HepG2 (cell line): Measurements from ENCODE around the gene PPP6R2. TPM values are rescaled to one million over a fixed set of nuclear protein-coding genes. Genes with fewer than 3 reads are reported as not detected.

Source experiments
- ARHGAP35 ChIP-seq: sonication (generic); formaldehyde crosslinking; IDR thresholded peaks from 2 replicates; pipeline ENCODE4 v1.9.0; 2022; ENCODE audit warnings: mild to moderate bottlenecking, inconsistent platforms, moderate library complexity, missing genetic modification reagents, borderline replicate concordance
- BRD4 ChIP-seq: sonication (generic); formaldehyde crosslinking; IDR thresholded peaks from 2 replicates; pipeline ENCODE4 v1.4.0; 2020; ENCODE audit warnings: missing genetic modification reagents
- CBX1 ChIP-seq: IDR thresholded peaks from one replicate; pipeline ENCODE4 v1.6.1; 2016; ENCODE audit warnings: antibody characterized with exemption, low read depth
- DMAP1 ChIP-seq: IDR thresholded peaks from 2 replicates; pipeline ENCODE4 v1.6.1; 2016
- ETV5 ChIP-seq: IDR thresholded peaks from 2 replicates; pipeline ENCODE4 v1.6.1; 2018; ENCODE audit warnings: missing biosample characterization, missing genetic modification reagents, inconsistent platforms, borderline replicate concordance
- KDM4B ChIP-seq: sonication (generic); formaldehyde crosslinking; IDR thresholded peaks from 2 replicates; pipeline ENCODE4 v1.4.0; 2020; ENCODE audit warnings: missing genetic modification reagents
- KDM6A ChIP-seq: IDR thresholded peaks from 2 replicates; pipeline ENCODE4 v1.6.1; 2016; ENCODE audit warnings: low read depth
- MEIS2 ChIP-seq: sonication (generic); formaldehyde crosslinking; IDR thresholded peaks from 2 replicates; pipeline ENCODE4 v1.9.0; 2021; ENCODE audit warnings: mild to moderate bottlenecking, missing genetic modification reagents
- SAP130 ChIP-seq: IDR thresholded peaks from 2 replicates; pipeline ENCODE4 v1.6.1; 2016; ENCODE audit warnings: low read depth
- STAG1 ChIP-seq: sonication (generic); formaldehyde crosslinking; IDR thresholded peaks from 2 replicates; pipeline ENCODE4 v1.4.0; 2020; ENCODE audit warnings: missing genetic modification reagents
- TEAD3 ChIP-seq: optimal IDR thresholded peaks from 2 replicates; pipeline ENCODE3; 2016; ENCODE audit warnings: borderline replicate concordance
- YY1 ChIP-seq: IDR thresholded peaks from 2 replicates; pipeline ENCODE4 v1.6.1; 2011; ENCODE audit warnings: low read length, low read depth, moderate library complexity, mild to moderate bottlenecking; ENCODE audit not compliant: insufficient read depth, insufficient replicate concordance
- ZBTB40 ChIP-seq, 2 experiments: fragments of 450-650 bp in 1 of 2; sonication (generic) in 1 of 2; formaldehyde crosslinking in 1 of 2; IDR thresholded peaks; 2 replicates each; pipeline versions ENCODE4 v1.6.1 to v1.8.0; 2016 to 2022; ENCODE audit warnings: antibody characterized with exemption in 1 of 2, mild to moderate bottlenecking in 1 of 2, missing genetic modification reagents in 1 of 2
- ZNF256 ChIP-seq: sonication (generic); formaldehyde crosslinking; conservative IDR thresholded peaks from 2 replicates; pipeline ENCODE4 v1.4.0; 2020; ENCODE audit warnings: missing genetic modification reagents
- ZNF280B ChIP-seq: sonication (generic); formaldehyde crosslinking; IDR thresholded peaks from 2 replicates; pipeline ENCODE4 v1.5.0; 2020; ENCODE audit warnings: missing genetic modification reagents, mild to moderate bottlenecking, borderline replicate concordance
- ZSCAN31 ChIP-seq: sonication (generic); formaldehyde crosslinking; IDR thresholded peaks from 2 replicates; pipeline ENCODE4 v1.5.0; 2020; ENCODE audit warnings: low read depth, mild to moderate bottlenecking, missing genetic modification reagents
- polyA plus RNA-seq, 8 experiments: library from polyadenylated mRNA; depleted of rRNA in 3 of 8; stranded (reverse) in 7 of 8; unstranded in 1 of 8; fragments of >200 nt; fragmentation: Illumina TruSeq in 4 of 8; extraction: Trizol in 4 of 8; gene quantifications; 2 replicates each; pipeline versions ENCODE4 v1.2.1 to v1.2.3, GENCODE V29; 2011 to 2016; ENCODE audit warnings: low read depth in 4 of 8, missing spikeins in 1 of 8, mixed read lengths in 1 of 8; ENCODE audit not compliant: insufficient read depth in 1 of 8
- total RNA-seq, 5 experiments: library from RNA; depleted of rRNA; stranded (reverse); fragments of >200 nt; fragmentation: Illumina TruSeq; extraction: Trizol; gene quantifications; 2 replicates each; pipeline ENCODE4 v1.2.3, GENCODE V29; 2016; ENCODE audit warnings: low read depth in 1 of 5
- TF ChIP-seq, protein P1 (sequence below): sonication (generic); formaldehyde crosslinking; IDR thresholded peaks from 2 replicates; pipeline ENCODE4 v1.8.1; 2023; ENCODE audit warnings: missing genetic modification reagents, mild to moderate bottlenecking, borderline replicate concordance
- TF ChIP-seq, protein P2 (sequence below): sonication (generic); formaldehyde crosslinking; IDR thresholded peaks from 2 replicates; pipeline ENCODE4 v1.4.0; 2020; ENCODE audit warnings: missing genetic modification reagents

The PPP6R2 gene
- total and polyA plus RNA-seq, 2 of the 13 experiments (the other 11 are each of a cell fraction or from before 2014, with no cell fraction given): 55.0 to 102 TPM

- TF ChIP-seq ARHGAP35: 0 out of 2 replicates have a peak, but pooled peaks have one; percentile 20
- no peak for TF ChIP-seq ZBTB40 (IDR thresholded peaks at IDR 0.05)
- TF ChIP-seq ZBTB40 (CRISPR knock-in tag; IDR thresholded peaks at IDR 0.05): peak; percentile 32; the same call in 1 of the 2 replicates
- peak; percentile 74 for TF ChIP-seq SAP130 (CRISPR knock-in tag)
- peak; percentile 57; the same call in 1 of the 2 replicates for TF ChIP-seq BRD4 (CRISPR knock-in tag)
- TF ChIP-seq ZSCAN31 (CRISPR knock-in tag): peak; percentile 69; the same call in 1 of the 2 replicates
- no peak for TF ChIP-seq MEIS2
- TF ChIP-seq CBX1: peak; percentile 65
- peak; percentile 39 for TF ChIP-seq YY1
- TF ChIP-seq ETV5 (CRISPR knock-in tag): peak; percentile 21; the same call in 1 of the 2 replicates
- TF ChIP-seq, protein P1, sequence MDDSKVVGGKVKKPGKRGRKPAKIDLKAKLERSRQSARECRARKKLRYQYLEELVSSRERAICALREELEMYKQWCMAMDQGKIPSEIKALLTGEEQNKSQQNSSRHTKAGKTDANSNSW (CRISPR knock-in tag): no peak
- peak; percentile 93 for TF ChIP-seq STAG1 (CRISPR knock-in tag)
- no peak for TF ChIP-seq KDM4B
- TF ChIP-seq ZNF256 (CRISPR knock-in tag): no peak
- TF ChIP-seq, protein P2, sequence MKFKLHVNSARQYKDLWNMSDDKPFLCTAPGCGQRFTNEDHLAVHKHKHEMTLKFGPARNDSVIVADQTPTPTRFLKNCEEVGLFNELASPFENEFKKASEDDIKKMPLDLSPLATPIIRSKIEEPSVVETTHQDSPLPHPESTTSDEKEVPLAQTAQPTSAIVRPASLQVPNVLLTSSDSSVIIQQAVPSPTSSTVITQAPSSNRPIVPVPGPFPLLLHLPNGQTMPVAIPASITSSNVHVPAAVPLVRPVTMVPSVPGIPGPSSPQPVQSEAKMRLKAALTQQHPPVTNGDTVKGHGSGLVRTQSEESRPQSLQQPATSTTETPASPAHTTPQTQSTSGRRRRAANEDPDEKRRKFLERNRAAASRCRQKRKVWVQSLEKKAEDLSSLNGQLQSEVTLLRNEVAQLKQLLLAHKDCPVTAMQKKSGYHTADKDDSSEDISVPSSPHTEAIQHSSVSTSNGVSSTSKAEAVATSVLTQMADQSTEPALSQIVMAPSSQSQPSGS (CRISPR knock-in tag): no peak
- TF ChIP-seq DMAP1 (CRISPR knock-in tag): peak; percentile 56; the same call in 1 of the 2 replicates
- peak; percentile 77 for TF ChIP-seq ZNF280B
- TF ChIP-seq TEAD3 (CRISPR knock-in tag): peak; percentile 50
- TF ChIP-seq KDM6A (CRISPR knock-in tag): no peak
Observed at GRCh38 chr22:50341977-50342650, 1.0 kb upstream of the PPP6R2 start (continued).
